ENCODE data around the gene WDR1.

The WDR1 gene

GRCh38 chr4:10083331-10083771, 33.2 kb downstream of the WDR1 start:
- no peak overlapping the region for H3K4me3 ChIP-seq (ENCODE audit: low read depth, low read length)
- TF ChIP-seq CTCF (IDR thresholded peaks at IDR 0.05; ENCODE audit: insufficient read depth, low read length, missing control alignments) = no peak
- CTCF ChIA-PET = interaction anchor here (0.9 to 2.4 kb wide), 4 partner anchors 7 to 13 kb away, joined by 3 to 12 read pairs (median 3); no protein-coding TSS in a partner anchor
- POLR2A ChIA-PET = interaction anchor here (1.1 to 1.4 kb wide), 2 partner anchors 13 to 14 kb away, joined by 3 to 5 read pairs; no protein-coding TSS in a partner anchor
- no peak for DNase-seq (ENCODE audit: low read depth, low spot score)

GRCh38 chr4:10082459-10083272, 33.9 kb downstream of the WDR1 start:
- ChIA-PET CTCF (interaction anchor here (1.1 kb wide), 1 partner anchor 11 kb away, joined by 3 read pairs; no protein-coding TSS in a partner anchor), POLR2A (no interaction called here)
- H3K4me3 ChIP-seq (ENCODE audit: low read depth, low read length) = no peak overlapping the region
- TF ChIP-seq CTCF (IDR thresholded peaks at IDR 0.05; ENCODE audit: insufficient read depth, low read length, missing control alignments) = no peak
- no peak for DNase-seq (ENCODE audit: low read depth, low spot score)

GRCh38 chr4:10082047-10082446, 34.6 kb downstream of the WDR1 start:
- H3K4me3 ChIP-seq (ENCODE audit: low read depth, low read length) = no peak overlapping the region
- DNase-seq (ENCODE audit: low read depth, low spot score) = no peak

GRCh38 chr4:10081218-10081606, 35.4 kb downstream of the WDR1 start:
- POLR2A ChIA-PET = interaction anchor here (0.8 kb wide), 1 partner anchor 12 kb away, joined by 3 read pairs; no protein-coding TSS in a partner anchor
- no peak overlapping the region for H3K4me3 ChIP-seq (ENCODE audit: low read depth, low read length)
- CTCF ChIA-PET = interaction anchor here (1.2 kb wide), 1 partner anchor 9 kb away, joined by 3 read pairs; no protein-coding TSS in a partner anchor
- TF ChIP-seq CTCF (IDR thresholded peaks at IDR 0.05; ENCODE audit: insufficient read depth, low read length, missing control alignments) = no peak
- DNase-seq (ENCODE audit: low read depth, low spot score) = no peak

More at GRCh38 chr4:10082047-10082446, 34.6 kb downstream of the WDR1 start:
- ChIA-PET POLR2A (no interaction called here), CTCF (interaction anchor here (1.1 kb wide), 1 partner anchor 12 kb away, joined by 3 read pairs; no protein-coding TSS in a partner anchor)
- TF ChIP-seq CTCF (IDR thresholded peaks at IDR 0.05; ENCODE audit: insufficient read depth, low read length, missing control alignments) = no peak

GRCh38 chr4:10080589-10081217, 35.9 kb downstream of the WDR1 start:
- DNase-seq (ENCODE audit: low read depth, low spot score) = no peak
- H3K4me3 ChIP-seq (ENCODE audit: low read depth, low read length) = no peak overlapping the region
- POLR2A ChIA-PET = no interaction called here
- no peak for TF ChIP-seq CTCF (IDR thresholded peaks at IDR 0.05; ENCODE audit: insufficient read depth, low read length, missing control alignments)
- CTCF ChIA-PET = interaction anchor here (1.0 to 1.2 kb wide), 2 partner anchors 9 to 10 kb away, joined by 3 to 4 read pairs; no protein-coding TSS in a partner anchor
